H1 (cell line): ENCODE data around the gene NUDT12. TPM values are rescaled to one million over a fixed set of nuclear protein-coding genes. Genes with fewer than 3 reads are reported as not detected.

Source experiments
- CTCF ChIA-PET: fragments of 300-600 bp; sonication (Branson Sonifier 250); formaldehyde crosslinking; loops from one replicate; lab custom pipeline; 2021; ENCODE audit not compliant: partially characterized antibody; lab: Charles Lee
- POLR2A ChIA-PET: fragments of 300-600 bp; sonication (Branson Sonifier 250); formaldehyde crosslinking; loops from one replicate; lab custom pipeline; 2021; ENCODE audit warnings: inconsistent platforms; ENCODE audit not compliant: partially characterized antibody; lab: Charles Lee
- DNase-seq, 2 experiments: peaks; one replicate each; pipeline versions ENCODE4 v3.0.0 to v3.0.0-alpha.2; 2010 to 2022; ENCODE audit warnings: low spot score in 2 of 2, low read depth in 1 of 2, mixed read lengths in 1 of 2
- FAIRE-seq: peaks from 2 replicates; lab custom pipeline; 2011; peaks lifted over from hg19 to GRCh38; lab: Jason Lieb, UNC
- H2AFZ ChIP-seq: 2 replicates; pipeline ENCODE4 v1.8.1; 2012; ENCODE audit warnings: low read length, inconsistent platforms
- H2AK5ac ChIP-seq: 2 replicates; pipeline ENCODE4 v1.6.1; 2013; ENCODE audit warnings: low read depth, low read length
- H2BK120ac ChIP-seq: replicated peaks from 2 replicates; pipeline ENCODE3; 2013; ENCODE audit warnings: low read depth, low read length, inconsistent platforms
- H2BK12ac ChIP-seq: 2 replicates; pipeline ENCODE4 v1.6.1; 2013; ENCODE audit warnings: low read depth, low read length
- H2BK15ac ChIP-seq: 2 replicates; pipeline ENCODE4 v1.6.1; 2013; ENCODE audit warnings: low read length
- H2BK20ac ChIP-seq: 2 replicates; pipeline ENCODE4 v1.6.1; 2013; ENCODE audit warnings: low read length
- H2BK5ac ChIP-seq: 2 replicates; pipeline ENCODE4 v1.6.1; 2013; ENCODE audit warnings: low read depth, low read length
- H3K14ac ChIP-seq: 2 replicates; pipeline ENCODE4 v1.6.1; 2013; ENCODE audit warnings: inconsistent platforms; ENCODE audit not compliant: insufficient read length
- H3K18ac ChIP-seq: 2 replicates; pipeline ENCODE4 v1.6.1; 2013; ENCODE audit warnings: low read length; ENCODE audit errors: extremely low read depth
- H3K23ac ChIP-seq: 2 replicates; pipeline ENCODE4 v1.6.1; 2013; ENCODE audit warnings: inconsistent platforms; ENCODE audit not compliant: insufficient read length
- H3K23me2 ChIP-seq: 2 replicates; pipeline ENCODE4 v1.6.1; 2013; ENCODE audit warnings: low read depth, low read length
- H3K27ac ChIP-seq: 2 replicates; pipeline ENCODE4 v1.6.1; 2011; ENCODE audit warnings: low read depth, low read length, inconsistent platforms
- H3K27me3 ChIP-seq, 4 experiments: replicated peaks in 1 of 4; 1 replicate in 1 of 4; 2 replicates in 3 of 4; pipeline versions ENCODE4 v1.6.1 to v1.8.1; 2011 to 2013; ENCODE audit warnings: low read length in 3 of 4, mild to moderate bottlenecking in 3 of 4, inconsistent platforms in 2 of 4, mixed read lengths in 2 of 4, moderate library complexity in 1 of 4; ENCODE audit not compliant: control insufficient read depth in 3 of 4, insufficient read depth in 3 of 4; ENCODE audit errors: extremely low read depth in 1 of 4
- H3K36me3 ChIP-seq, 4 experiments: 2 replicates each; pipeline versions ENCODE4 v1.6.1 to v1.8.1; 2011 to 2013; ENCODE audit warnings: mild to moderate bottlenecking in 4 of 4, low read length in 3 of 4, moderate library complexity in 2 of 4, control low read depth in 1 of 4, inconsistent platforms in 1 of 4; ENCODE audit not compliant: insufficient read depth in 4 of 4, control insufficient read depth in 2 of 4
- H3K4ac ChIP-seq: replicated peaks from 2 replicates; pipeline ENCODE3; 2013; ENCODE audit warnings: low read length, low read depth, mixed read lengths, inconsistent platforms; ENCODE audit not compliant: insufficient read length
- H3K4me1 ChIP-seq, 4 experiments: replicated peaks in 1 of 4; 1 replicate in 1 of 4; 2 replicates in 3 of 4; pipeline versions ENCODE4 v1.6.1 to v1.8.1; 2011 to 2013; ENCODE audit warnings: low read length in 3 of 4, inconsistent platforms in 2 of 4, mixed read lengths in 1 of 4; ENCODE audit not compliant: insufficient read depth in 4 of 4, control insufficient read depth in 3 of 4
- H3K4me2 ChIP-seq, 2 experiments: 2 replicates each; pipeline versions ENCODE4 v1.6.1 to v1.8.1; 2011 to 2013; ENCODE audit warnings: low read depth in 2 of 2, low read length in 2 of 2, control low read depth in 1 of 2, inconsistent platforms in 1 of 2, mild to moderate bottlenecking in 1 of 2; ENCODE audit not compliant: insufficient read depth in 1 of 2
- H3K4me3 ChIP-seq, 4 experiments: fragments of 200-600, 300-600 bp in 1 of 4; sonication (generic), shearing (Covaris generic), sonication (Bioruptor Twin) in 1 of 4; 2 replicates each; pipeline versions ENCODE4 v1.5.1 to v1.8.1; 2011 to 2016; ENCODE audit warnings: low read length in 4 of 4, low read depth in 3 of 4, control low read depth in 2 of 4, inconsistent platforms in 2 of 4, mild to moderate bottlenecking in 2 of 4, mixed read lengths in 1 of 4, moderate library complexity in 1 of 4; ENCODE audit not compliant: insufficient read depth in 2 of 4; ENCODE audit errors: extremely low read depth in 1 of 4
- H3K56ac ChIP-seq: replicated peaks from 2 replicates; pipeline ENCODE3; 2013; ENCODE audit warnings: low read depth, mild to moderate bottlenecking, mixed read lengths, low read length, inconsistent platforms; ENCODE audit not compliant: insufficient read length
- H3K79me1 ChIP-seq: 2 replicates; pipeline ENCODE4 v1.6.1; 2013; ENCODE audit warnings: low read depth, low read length, control low read depth
- H3K79me2 ChIP-seq, 2 experiments: 2 replicates each; pipeline versions ENCODE4 v1.6.1 to v1.8.1; 2012 to 2013; ENCODE audit warnings: low read length in 2 of 2, mild to moderate bottlenecking in 2 of 2, inconsistent platforms in 1 of 2; ENCODE audit not compliant: insufficient read depth in 2 of 2, control insufficient read depth in 1 of 2
- H3K9ac ChIP-seq, 4 experiments: replicated peaks in 1 of 4; 1 replicate in 1 of 4; 2 replicates in 3 of 4; pipeline versions ENCODE4 v1.6.1 to v1.8.1; 2011 to 2013; ENCODE audit warnings: low read depth in 3 of 4, low read length in 3 of 4, control low read depth in 2 of 4, mild to moderate bottlenecking in 2 of 4, moderate library complexity in 2 of 4, inconsistent platforms in 1 of 4; ENCODE audit errors: extremely low read depth in 1 of 4
- H3K9me3 ChIP-seq, 2 experiments: 2 replicates each; pipeline versions ENCODE4 v1.6.1 to v1.8.1; 2012 to 2013; ENCODE audit warnings: mild to moderate bottlenecking in 2 of 2, moderate library complexity in 2 of 2, control low read depth in 1 of 2, inconsistent platforms in 1 of 2, low read depth in 1 of 2, low read length in 1 of 2, mixed read lengths in 1 of 2; ENCODE audit not compliant: insufficient read depth in 2 of 2
- H4K20me1 ChIP-seq, 2 experiments: replicated peaks in 1 of 2; 2 replicates each; pipeline versions ENCODE3 to v1.8.1; 2011 to 2013; ENCODE audit warnings: inconsistent platforms in 2 of 2, low read length in 2 of 2, mild to moderate bottlenecking in 1 of 2; ENCODE audit not compliant: insufficient read depth in 2 of 2, control insufficient read depth in 1 of 2
- H4K5ac ChIP-seq: 2 replicates; pipeline ENCODE4 v1.6.1; 2013; ENCODE audit warnings: low read length, low read depth, mixed read lengths, inconsistent platforms; ENCODE audit not compliant: insufficient read length
- H4K8ac ChIP-seq: 2 replicates; pipeline ENCODE4 v1.8.0; 2013; ENCODE audit warnings: mild to moderate bottlenecking, moderate library complexity, low read length, inconsistent platforms; ENCODE audit not compliant: insufficient read depth; ENCODE audit errors: extremely low read depth
- H4K91ac ChIP-seq: replicated peaks from 2 replicates; pipeline ENCODE3; 2013; ENCODE audit warnings: low read length, mixed read lengths, inconsistent platforms; ENCODE audit not compliant: insufficient read length
- CBX5 ChIP-seq: fragments of 300-800, 300-1000 bp; sonication (generic); IDR thresholded peaks from 2 replicates; pipeline ENCODE4 v1.7.1; 2016; ENCODE audit warnings: antibody characterized with exemption, low read length, low read depth
- CREB1 ChIP-seq: IDR thresholded peaks from 2 replicates; pipeline ENCODE4 v1.6.1; 2012; ENCODE audit warnings: inconsistent platforms
- GABPA ChIP-seq: IDR thresholded peaks from 2 replicates; pipeline ENCODE4 v1.6.1; 2011; ENCODE audit warnings: mild to moderate bottlenecking, low read length, moderate library complexity, borderline replicate concordance; ENCODE audit not compliant: insufficient read depth
- GTF2F1 ChIP-seq: IDR thresholded peaks from 2 replicates; pipeline ENCODE4 v1.6.1; 2012; ENCODE audit warnings: low read depth, low read length, improper control_type of control experiment, borderline replicate concordance
- PHF8 ChIP-seq: fragments of 200-600 bp; sonication (generic); conservative IDR thresholded peaks from 2 replicates; pipeline ENCODE4 v1.7.1; 2012; ENCODE audit warnings: low read depth, mild to moderate bottlenecking, inconsistent platforms, low read length, moderate library complexity
- POLR2AphosphoS5 ChIP-seq: IDR thresholded peaks from 2 replicates; pipeline ENCODE4 v1.6.1; 2011; ENCODE audit warnings: low read depth, low read length
- SIX5 ChIP-seq: IDR thresholded peaks from 2 replicates; pipeline ENCODE4 v1.6.1; 2011; ENCODE audit warnings: mild to moderate bottlenecking, low read depth, low read length
- SP1 ChIP-seq: IDR thresholded peaks from 2 replicates; pipeline ENCODE4 v1.6.1; 2011; ENCODE audit warnings: low read depth, low read length
- TAF7 ChIP-seq: optimal IDR thresholded peaks from 2 replicates; pipeline ENCODE3; 2011; ENCODE audit warnings: low read depth, mild to moderate bottlenecking, inconsistent platforms, low read length, moderate library complexity, borderline replicate concordance
- TBP ChIP-seq: IDR thresholded peaks from 2 replicates; pipeline ENCODE4 v1.6.1; 2011; ENCODE audit warnings: low read depth, low read length, improper control_type of control experiment
- TCF12 ChIP-seq: IDR thresholded peaks from 2 replicates; pipeline ENCODE4 v1.6.1; 2011; ENCODE audit warnings: low read depth, mild to moderate bottlenecking, low read length
- TEAD4 ChIP-seq: IDR thresholded peaks from 2 replicates; pipeline ENCODE4 v1.6.1; 2012; ENCODE audit warnings: low read depth, low read length, inconsistent platforms, mixed read lengths
- YY1 ChIP-seq: IDR thresholded peaks from 2 replicates; pipeline ENCODE4 v1.6.1; 2011; ENCODE audit warnings: low read depth, mild to moderate bottlenecking, low read length
- ZNF274 ChIP-seq: IDR thresholded peaks from 2 replicates; pipeline ENCODE4 v1.7.0; 2012; ENCODE audit warnings: low read length, borderline replicate concordance; ENCODE audit errors: extremely low read depth
- whole genome bisulfite sequencing, 2 experiments: shearing (Covaris generic) in 1 of 2; methylation state at CpG; one replicate each; pipeline versions ENCODE4 v1.1.6 to v1.1.7; 2013 to 2015; ENCODE audit warnings: low lambda C conversion rate in 2 of 2, mixed read lengths in 2 of 2, inconsistent platforms in 1 of 2, low coverage in 1 of 2, missing lambda C conversion rate in 1 of 2; ENCODE audit not compliant: insufficient replicate concordance in 2 of 2, insufficient coverage in 1 of 2, insufficient read length in 1 of 2; ENCODE audit errors: extremely low coverage in 1 of 2, missing lambda C conversion rate in 1 of 2; 5-methylcytosine and 5-hydroxymethylcytosine counted together
- polyA plus RNA-seq, 7 experiments: library from polyadenylated mRNA; depleted of rRNA in 3 of 7; stranded (reverse) in 5 of 7; unstranded in 2 of 7; fragments of >200 nt in 5 of 7; fragments of 200-250 nt in 2 of 7; gene quantifications; 1 replicate in 5 of 7; 2 replicates in 1 of 7; 4 replicates in 1 of 7; pipeline versions ENCODE4 v1.2.1 to v1.2.3, GENCODE V29; 2011 to 2013; ENCODE audit warnings: missing spikeins in 2 of 7, mixed read lengths in 2 of 7
- total RNA-seq: library from RNA; stranded (reverse); fragmentation: NEBNext Ultra II Directional; extraction: Animal tissue kit (Norgen Biotek cat#: 25700); gene quantifications from 2 replicates; pipeline ENCODE4 v1.2.1, GENCODE V29; 2021
- TF ChIP-seq, protein P1 (sequence below): IDR thresholded peaks from 2 replicates; pipeline ENCODE4 v1.6.1; 2011; ENCODE audit warnings: low read length, improper control_type of control experiment

Gene NUDT12
- total and polyA plus RNA-seq, 2 of the 8 experiments (the other 6 are each of a cell fraction or from before 2014, with no cell fraction given), result 3.6 to 12.5 TPM

DNA sequence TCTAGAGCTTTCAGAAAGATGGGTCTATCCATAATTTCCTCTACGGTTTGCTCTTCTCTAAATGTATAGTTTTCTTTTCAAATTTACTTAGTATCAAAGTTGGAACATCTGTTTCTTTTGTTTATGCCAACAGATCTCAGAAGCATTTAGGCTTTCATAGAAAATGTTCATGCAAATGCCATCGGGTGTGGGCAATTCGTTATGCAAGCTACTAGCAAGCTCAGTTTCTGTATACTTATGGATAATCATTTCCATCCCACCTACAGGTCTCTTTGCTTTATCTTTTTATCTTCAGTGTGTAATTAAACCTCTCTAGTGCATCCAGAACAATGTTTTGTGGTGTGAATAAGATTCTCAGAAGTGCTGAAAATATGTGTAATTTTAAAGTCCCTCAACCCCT is 59.9 kb downstream of the NUDT12 start:
- CTCF ChIA-PET, result interaction anchor here (0.8 to 2.2 kb wide), 3 partner anchors 10 to 17 kb away, joined by 4 to 6 read pairs (median 4); no protein-coding TSS in a partner anchor
- H3K27ac ChIP-seq, result no peak overlapping the region
- H3K14ac ChIP-seq, result no peak overlapping the region
- 77% methylated on average over 3 of the region's 3 CpGs; no CpG with 5 or more reads in 1 of the 2 experiments for WGBS, 2 experiments
- no peaks in the 10 kb centered on the region for H3K36me3 ChIP-seq
- H4K5ac ChIP-seq, result no peak overlapping the region
- H3K79me1 ChIP-seq, result no peaks in the 10 kb centered on the region
- no peak overlapping the region for H4K8ac ChIP-seq
- no peak for FAIRE-seq
- no peak overlapping the region for H3K18ac ChIP-seq
- TF ChIP-seq GABPA (no peak), PHF8 (no peak), POLR2AphosphoS5 (no peak), TCF12 (no peak), YY1 (no peak), TEAD4 (no peak), CREB1 (no peak), TAF7 (no peak), ZNF274 (no peak), GTF2F1 (no peak), TBP (no peak), CBX5 (no peak), SIX5 (no peak), SP1 (no peak)
- TF ChIP-seq, protein P1, sequence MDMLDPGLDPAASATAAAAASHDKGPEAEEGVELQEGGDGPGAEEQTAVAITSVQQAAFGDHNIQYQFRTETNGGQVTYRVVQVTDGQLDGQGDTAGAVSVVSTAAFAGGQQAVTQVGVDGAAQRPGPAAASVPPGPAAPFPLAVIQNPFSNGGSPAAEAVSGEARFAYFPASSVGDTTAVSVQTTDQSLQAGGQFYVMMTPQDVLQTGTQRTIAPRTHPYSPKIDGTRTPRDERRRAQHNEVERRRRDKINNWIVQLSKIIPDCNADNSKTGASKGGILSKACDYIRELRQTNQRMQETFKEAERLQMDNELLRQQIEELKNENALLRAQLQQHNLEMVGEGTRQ, result no peak
- no peak overlapping the region; a peak in 1 of 4 replicates for H3K4me2 ChIP-seq
- no peak overlapping the region for H4K91ac ChIP-seq
- DNase-seq, result no peak
- no peak overlapping the region for H2BK12ac ChIP-seq
- no peak overlapping the region for H3K9ac ChIP-seq
- no peak overlapping the region for H2BK5ac ChIP-seq
- H3K4ac ChIP-seq, result no peak overlapping the region
- H2AFZ ChIP-seq, result 0 out of 2 replicates have a peak overlapping the region, but pooled peaks have one; percentile 16
- no peak overlapping the region for H3K56ac ChIP-seq
- no peak overlapping the region for H2BK20ac ChIP-seq
- H2BK120ac ChIP-seq, result no peak overlapping the region
- H3K27me3 ChIP-seq, result no peaks in the 10 kb centered on the region
- no peak overlapping the region for H3K4me3 ChIP-seq
- H3K4me1 ChIP-seq, result peaks cover 3 to 15% (median 7%) of the 10 kb centered on the region in 4 experiments; a peak in 6 of 7 replicates
- POLR2A ChIA-PET, result no interaction called here
- H2BK15ac ChIP-seq, result no peak overlapping the region
- H3K23me2 ChIP-seq, result no peaks in the 10 kb centered on the region
- H2AK5ac ChIP-seq, result no peak overlapping the region
- H3K23ac ChIP-seq, result no peak overlapping the region
- no peaks in the 10 kb centered on the region for H3K79me2 ChIP-seq
- H4K20me1 ChIP-seq, result no peaks in the 10 kb centered on the region
- H3K9me3 ChIP-seq, result no peaks in the 10 kb centered on the region
